EL (cell line): Measurements from ENCODE around the gene TAOK1.
A peak's percentile ranks its signal among the peaks of the same experiment; 100 is the strongest.

Source experiments
- DNase-seq: peaks from one replicate; pipeline ENCODE4 v3.0.0-alpha.2; 2016

TAOK1 gene

GRCh38 chr17:29379084-29379991 is 10.8 kb upstream of the TAOK1 start:
- DNase-seq: no peak

DNA sequence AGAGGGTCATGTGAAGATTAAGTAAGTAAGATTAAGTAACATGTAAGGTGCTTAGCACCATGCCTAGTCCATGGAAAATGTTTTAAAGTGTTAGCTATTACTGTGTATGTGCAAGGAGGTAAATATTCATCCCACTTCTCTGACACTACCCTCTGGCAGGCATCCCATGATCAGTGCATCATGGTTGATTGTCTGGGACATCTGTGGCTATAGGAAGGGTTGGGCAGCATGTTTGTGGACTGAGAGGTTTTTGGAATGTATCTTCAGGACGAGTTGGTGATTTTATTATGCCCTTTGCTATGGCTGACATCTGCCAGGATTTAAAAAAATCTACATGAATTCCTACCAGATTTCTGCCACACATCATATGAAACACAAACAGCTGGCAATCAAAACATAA is 6.5 kb upstream of the TAOK1 start:
- peak; percentile 70 for DNase-seq

DNA sequence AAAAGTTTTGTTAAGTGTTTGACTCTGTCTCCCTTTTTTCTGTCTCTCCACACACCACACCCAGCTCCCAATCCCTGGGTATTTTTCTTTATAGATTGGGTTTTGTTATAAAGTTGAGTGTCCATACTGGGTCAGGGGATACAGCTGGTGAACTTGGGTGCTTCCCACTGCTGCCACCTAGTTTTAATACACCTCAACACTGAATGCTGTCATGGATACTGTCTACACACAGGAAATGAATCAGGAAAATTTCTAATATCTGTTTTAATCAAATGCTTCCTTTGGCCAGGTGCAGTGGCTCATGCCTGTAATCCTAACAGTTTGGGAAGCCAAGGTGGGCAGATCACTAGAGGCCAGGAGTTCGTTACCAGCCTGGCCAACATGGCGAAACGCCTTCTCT is 5.3 kb upstream of the TAOK1 start:
- no peak for DNase-seq

GRCh38 chr17:29386760-29387159 is 3.4 kb upstream of the TAOK1 start:
- DNase-seq: no peak

DNA sequence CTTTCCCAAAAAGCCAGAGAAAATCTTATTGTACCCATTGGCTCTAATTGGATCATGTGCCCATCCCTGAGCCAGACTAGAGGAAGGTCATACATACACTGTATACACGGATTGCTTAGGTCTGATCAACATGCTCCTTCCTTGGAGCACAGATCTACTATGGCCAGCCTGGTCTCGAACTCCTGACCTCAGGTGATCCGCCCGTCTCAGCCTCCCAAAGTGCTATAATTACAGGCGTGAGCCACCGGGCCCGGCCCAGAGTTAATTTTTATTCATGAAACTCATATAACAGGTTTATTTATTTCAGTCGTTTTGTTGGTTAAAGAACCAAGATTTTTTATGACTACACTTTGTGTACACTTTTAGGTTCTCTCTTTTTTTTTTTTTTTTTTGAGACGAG is 1.2 kb upstream of the TAOK1 start:
- no peak for DNase-seq

- DNase-seq: peak; percentile 40
These were observed 878 bp downstream of the TAOK1 start for GRCh38 chr17:29390851-29391631.

DNA sequence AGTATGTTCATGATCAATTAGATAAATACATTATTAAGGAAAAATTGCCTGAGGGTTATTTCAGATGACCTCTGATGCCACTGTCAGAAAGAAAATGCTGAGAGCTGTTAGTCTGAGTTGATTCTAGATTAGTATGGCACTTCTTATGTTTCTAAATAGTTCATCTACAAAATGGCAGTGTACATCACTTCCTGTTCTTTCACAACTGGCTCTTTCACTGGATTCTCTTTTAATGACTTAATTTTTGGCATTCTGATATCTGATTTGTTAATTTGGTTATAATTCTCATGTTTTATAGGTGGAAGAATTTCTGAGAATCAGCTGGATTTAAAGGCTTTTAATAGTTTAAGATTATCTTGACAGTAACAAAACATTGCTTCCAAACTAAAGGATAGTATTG is 3.3 kb downstream of the TAOK1 start:
- DNase-seq: peak; percentile 33

DNA sequence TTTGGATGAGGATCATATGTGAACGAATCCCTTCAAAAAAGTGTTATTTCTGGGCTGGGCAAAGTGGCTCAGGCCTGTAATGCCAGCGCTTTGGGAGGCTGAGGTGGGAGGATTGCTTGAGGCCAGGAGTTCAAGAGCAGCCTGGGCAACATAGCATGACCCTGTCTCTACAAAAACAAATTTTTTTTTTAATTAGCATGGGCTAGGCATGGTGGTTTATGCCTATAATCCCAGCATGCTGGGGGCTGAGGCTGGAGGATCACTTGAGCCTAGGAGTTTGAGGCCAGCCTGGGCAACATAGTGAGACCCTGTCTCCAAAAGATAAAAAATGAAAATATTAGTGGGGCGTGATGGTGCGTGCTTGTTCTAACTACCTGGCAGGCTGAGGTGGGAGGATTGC is 4.6 kb downstream of the TAOK1 start:
- no peak for DNase-seq

- DNase-seq: no peak
These were observed 5.9 kb downstream of the TAOK1 start for GRCh38 chr17:29396066-29396465.

- no peak for DNase-seq
These were observed 9.5 kb downstream of the TAOK1 start for GRCh38 chr17:29399634-29400033.

- DNase-seq: no peak
These were observed 10.7 kb downstream of the TAOK1 start for GRCh38 chr17:29400818-29401217.

DNA sequence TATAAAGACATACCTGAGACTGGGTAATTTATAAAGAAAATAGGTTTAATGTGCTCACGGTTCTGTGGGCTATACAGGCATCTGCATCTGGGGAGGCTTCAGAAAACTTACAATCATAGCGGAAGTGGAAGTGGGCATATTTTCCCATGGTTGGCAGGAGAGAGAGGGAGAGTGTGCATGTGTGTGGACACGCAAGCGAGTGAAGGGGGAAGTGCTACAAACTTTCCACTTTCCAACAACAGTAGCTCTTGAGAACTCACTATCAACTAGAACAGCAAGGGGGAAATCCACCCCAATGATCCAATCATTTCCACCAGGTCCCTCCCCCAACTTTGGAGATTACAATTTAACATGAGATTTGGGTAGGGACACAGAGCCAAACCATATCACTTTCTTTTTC is 11.1 kb downstream of the TAOK1 start:
- DNase-seq: no peak

GRCh38 chr17:29407856-29408255 is 17.7 kb downstream of the TAOK1 start:
- peak; percentile 44 for DNase-seq

DNA sequence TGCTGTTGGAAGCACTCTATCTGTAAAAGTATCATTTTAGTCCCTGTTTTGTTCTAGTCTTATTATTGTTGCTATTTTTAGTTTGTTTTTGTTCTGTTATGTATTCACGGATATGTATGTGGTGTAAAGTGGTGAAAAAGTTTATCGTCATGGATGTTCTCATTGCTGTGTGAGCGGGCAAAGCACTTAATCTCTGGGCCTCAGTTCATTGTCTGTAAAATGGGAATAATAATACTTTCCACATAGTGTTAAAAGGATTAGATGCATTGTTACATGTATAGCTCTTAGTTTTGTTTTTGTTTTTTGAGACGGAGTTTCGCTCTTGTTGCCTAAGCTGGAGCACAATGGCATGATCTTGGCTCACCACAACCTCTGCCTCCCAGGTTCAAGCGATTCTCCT is 19.8 kb downstream of the TAOK1 start:
- DNase-seq: no peak

DNA sequence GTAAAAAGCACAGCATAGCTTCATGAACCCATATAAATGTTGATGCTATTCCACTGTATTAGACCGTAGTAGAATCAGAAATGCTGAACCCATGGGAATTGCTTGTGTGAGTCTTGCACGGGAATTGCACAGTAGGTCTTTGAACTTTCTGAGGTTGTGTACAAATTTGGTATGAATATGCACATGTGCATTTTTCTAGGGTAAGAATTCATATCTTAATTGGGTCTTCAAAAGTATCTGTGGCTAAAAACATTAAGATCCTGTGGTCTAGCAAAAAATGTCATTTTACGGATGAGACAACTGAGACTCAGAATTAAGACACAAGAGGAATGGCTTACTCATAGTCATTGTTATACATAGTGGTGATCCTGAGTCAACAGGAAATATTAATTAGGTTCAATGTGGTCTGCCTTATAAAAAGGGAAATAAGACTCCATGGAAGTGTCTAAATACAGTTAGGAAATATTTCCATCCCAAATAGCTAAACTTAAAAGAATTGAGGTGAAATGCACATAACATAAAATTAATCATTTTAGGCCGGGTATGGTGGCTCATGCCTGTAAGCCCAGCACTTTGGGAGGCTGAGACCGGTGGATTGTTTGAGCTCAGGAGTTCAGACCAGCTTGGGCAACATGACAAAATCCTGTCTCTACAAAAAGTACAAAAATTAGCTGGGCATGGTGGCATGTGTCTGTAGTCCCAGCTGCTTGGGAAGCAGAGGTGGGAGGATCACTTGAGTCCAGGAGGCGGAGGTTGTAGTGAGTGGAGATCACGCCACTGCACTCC is 22.8 kb downstream of the TAOK1 start:
- DNase-seq: peak; percentile 90

DNA sequence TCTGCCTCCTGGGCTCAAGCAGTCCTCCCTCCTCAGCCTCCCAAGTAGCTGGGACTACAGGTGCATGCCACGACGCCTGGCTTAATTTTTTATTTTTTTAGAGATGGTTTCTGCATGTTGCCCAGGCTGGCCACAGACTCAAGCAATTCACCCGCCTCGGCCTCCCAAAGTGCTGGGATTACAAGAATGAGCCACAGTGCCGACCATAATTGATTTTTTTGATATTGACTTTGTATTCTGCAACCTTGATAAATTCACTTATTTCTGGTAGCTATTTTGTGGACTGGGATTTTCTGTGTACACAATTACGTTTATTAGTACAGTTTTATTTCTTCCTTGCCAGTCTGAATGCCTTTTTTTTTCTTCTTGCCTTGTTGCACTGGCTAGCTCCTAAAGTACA is 30.0 kb downstream of the TAOK1 start:
- DNase-seq: no peak

DNA sequence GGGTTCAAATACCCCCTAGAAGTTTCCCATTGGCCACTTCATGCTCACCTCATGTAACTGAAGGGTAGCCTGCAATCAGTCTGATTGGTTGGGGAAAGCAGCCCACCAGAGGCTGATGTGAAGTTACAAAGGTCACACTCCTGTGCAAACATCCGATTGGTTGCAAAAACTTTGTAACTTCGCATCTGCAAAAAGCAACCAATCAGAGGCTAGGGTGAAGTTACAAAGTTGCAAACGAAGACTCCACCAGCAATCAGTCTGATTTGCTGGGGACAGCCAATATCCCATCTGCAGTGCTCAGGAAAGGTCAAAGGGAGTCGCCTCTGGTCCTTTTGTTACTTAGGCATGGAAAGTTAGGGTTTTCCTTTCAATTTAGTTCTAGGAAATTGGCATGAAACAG is 40.1 kb downstream of the TAOK1 start:
- DNase-seq: no peak

- no peak for DNase-seq
These were observed 43.4 kb downstream of the TAOK1 start for GRCh38 chr17:29433541-29433940.

GRCh38 chr17:29434550-29434949 is 44.4 kb downstream of the TAOK1 start:
- no peak for DNase-seq

- DNase-seq: no peak
These were observed 52.3 kb downstream of the TAOK1 start for GRCh38 chr17:29442451-29442850.

DNA sequence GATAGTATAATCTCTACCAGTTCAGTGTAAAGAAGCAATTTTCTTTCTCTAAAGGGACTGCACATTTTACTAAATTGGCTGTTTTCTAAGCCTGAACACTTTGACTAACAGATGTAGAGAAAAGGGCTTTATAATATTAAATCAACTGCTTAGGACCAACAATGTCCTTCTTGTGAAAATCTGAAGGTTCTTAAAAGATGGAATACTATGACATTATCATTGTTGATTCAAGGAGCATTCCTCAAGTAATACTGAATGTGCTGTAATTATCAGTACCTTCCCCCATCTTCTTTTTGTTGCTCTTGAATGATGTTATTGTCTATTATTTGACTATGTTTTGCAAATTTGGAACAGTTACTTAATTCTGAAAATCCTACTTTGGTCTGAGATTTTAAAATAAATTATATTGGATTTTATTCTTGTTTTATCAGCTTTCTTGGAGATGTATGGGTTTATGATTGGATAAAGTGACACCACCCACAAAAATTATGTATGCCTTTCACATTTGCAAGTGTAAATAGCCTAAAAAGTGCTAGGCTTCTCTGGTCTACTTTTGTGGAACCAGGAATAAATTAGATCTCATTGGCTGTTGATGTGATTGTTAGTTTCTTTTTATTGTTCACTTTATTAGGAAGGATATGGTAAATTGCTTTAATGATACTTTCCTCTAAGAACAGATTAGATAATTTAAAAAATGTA is 53.0 kb downstream of the TAOK1 start:
- DNase-seq: no peak

- DNase-seq: peak; percentile 56
These were observed 54.4 kb downstream of the TAOK1 start for GRCh38 chr17:29444589-29444988.

DNA sequence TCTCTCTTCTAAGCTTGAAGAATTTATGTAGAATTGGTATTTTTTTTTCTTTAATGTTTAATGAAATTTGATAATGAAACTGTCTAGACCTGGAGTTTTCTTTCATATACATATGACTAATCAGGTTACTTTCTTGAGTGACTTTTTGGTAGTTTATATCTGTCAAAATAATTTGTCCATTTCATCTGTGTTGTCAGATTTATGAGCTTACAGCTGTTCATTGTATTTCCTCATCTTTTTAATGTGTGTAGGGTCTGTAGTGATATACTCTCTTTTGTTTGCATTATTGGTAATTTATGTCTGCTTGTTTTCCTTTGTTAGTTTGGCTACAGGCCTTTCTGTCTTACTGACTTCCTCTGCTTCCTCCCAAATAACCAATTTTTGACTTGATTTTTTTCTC is 55.7 kb downstream of the TAOK1 start:
- DNase-seq: no peak
